Raji (cell line): ENCODE results near the gene CHMP4B.

ENCODE experiments used
- POLR2A ChIP-seq: IDR thresholded peaks from 2 replicates; pipeline ENCODE4 v1.6.1; 2011; ENCODE audit warnings: low read depth, low read length, control low read depth; ENCODE audit not compliant: insufficient read depth

The CHMP4B gene

DNA sequence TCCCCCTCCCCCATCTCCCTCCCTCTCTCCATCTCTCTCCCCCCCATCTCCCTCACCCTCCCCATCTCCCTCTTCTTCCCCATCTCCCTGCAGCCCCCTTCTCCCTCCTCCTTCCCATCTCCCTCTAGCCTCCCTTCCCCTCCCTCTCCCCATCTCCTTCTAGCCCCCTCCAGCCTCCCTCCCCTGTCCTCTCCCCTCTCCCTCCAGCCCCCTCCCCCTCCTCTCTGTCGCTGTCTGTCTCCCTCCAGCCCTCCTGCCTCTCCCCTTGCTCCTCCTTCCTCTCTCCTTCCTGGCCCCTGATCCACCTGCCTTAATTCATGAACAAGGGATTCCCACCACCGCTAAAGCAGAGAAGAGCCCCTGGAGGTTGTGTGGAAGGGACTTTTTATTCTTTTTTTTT, 26.9 kb upstream of the CHMP4B start:
- TF ChIP-seq POLR2A = no peak

DNA sequence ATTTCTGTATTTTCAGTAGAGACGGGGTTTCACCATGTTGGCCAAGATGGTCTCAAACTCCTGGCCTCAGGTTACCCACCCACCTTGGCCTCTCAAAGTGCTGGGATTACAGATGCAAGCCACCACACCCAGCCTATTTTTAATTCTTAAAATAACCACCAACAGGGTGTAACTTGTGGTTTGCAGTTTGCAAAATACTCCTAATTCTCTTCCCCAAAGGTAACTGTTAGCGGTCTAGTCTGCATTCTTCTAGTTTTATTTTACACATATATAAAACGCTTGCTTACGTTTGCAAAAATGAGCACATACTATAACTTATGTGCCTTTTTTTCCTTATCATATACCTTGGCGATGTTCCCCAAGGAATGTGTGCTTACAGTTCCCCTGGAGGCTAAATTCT, 25.6 kb upstream of the CHMP4B start:
- no peak for TF ChIP-seq POLR2A

DNA sequence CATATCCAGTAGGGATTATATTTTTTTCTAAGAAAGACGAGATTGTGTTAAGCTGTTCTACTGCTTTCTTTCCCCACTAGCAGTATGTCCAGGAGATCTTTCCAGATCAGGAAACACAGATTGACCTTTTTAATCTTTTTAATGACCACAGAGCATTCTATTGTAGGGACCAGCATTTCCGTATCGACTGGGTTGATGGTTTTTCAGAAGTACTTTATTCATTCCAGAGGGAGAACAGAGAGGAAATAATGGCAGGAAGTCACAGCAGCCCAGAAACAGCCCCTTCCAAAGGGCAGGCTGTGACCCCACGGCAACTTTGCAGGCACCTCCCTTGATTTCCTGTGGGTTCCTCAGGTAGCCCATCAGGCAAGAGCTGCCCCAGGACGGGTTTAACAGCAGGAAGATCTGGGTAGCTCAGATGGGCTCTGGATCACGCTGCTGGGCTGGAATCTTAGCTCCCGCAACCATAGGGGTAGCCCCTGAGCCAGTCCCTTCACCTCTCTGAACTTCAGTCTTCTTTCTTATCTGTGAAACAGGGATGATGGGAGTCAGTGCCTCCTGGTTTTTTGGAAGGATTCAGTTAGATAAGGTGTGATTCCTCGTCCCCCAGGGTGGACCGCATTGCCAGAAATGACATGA, 23.8 kb upstream of the CHMP4B start:
- TF ChIP-seq POLR2A = no peak

DNA sequence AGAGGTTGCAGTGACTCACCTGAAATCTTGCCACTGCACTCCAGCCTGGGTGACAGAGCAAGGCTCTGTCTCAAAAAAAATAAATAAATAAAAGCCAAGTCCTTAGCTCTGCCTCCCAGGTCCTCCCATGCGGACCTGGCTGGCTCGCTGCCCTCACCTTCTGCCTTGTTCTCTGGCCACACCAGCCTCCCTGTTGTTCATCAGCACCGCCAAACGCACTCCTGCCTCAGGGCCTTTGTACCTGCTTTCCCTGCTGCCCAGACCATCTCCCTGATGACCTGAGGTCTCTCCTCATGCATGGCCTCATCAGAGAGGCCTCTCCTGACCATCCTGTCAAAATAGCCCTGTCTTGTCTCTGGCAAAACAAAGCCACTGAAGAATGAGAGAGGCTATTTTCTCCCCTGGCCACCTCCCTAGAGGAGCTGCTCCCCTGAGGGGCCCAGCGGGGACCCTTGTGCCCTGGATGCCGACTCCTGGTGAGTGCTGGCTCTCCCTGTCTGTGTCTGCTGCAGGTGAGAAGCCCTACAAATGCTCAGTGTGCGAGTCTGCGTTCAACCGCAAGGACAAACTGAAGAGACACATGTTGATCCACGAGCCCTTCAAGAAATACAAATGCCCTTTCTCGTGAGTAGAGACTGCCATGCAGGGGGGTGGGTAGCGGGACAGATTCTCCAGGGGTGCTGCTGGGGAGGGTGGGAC, 22.6 kb upstream of the CHMP4B start:
- TF ChIP-seq POLR2A = no peak

GRCh38 chr20:33789109-33789857, 21.9 kb upstream of the CHMP4B start:
- TF ChIP-seq POLR2A = no peak

GRCh38 chr20:33789858-33790182, 21.3 kb upstream of the CHMP4B start:
- no peak for TF ChIP-seq POLR2A

- TF ChIP-seq POLR2A = no peak
Observed at GRCh38 chr20:33790566-33790965, 20.6 kb upstream of the CHMP4B start.

DNA sequence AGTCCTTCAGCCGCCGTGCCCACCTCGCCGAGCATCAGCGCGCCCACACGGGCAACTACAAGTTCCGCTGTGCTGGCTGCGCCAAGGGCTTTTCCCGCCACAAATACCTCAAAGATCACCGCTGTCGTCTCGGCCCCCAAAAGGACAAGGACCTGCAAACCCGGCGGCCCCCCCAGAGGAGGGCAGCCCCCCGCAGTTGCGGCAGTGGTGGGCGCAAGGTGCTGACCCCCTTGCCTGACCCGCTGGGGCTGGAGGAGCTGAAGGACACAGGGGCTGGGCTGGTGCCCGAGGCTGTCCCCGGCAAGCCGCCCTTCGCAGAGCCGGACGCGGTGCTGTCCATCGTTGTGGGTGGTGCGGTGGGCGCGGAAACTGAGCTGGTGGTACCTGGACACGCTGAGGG, 20.1 kb upstream of the CHMP4B start:
- TF ChIP-seq POLR2A = no peak

DNA sequence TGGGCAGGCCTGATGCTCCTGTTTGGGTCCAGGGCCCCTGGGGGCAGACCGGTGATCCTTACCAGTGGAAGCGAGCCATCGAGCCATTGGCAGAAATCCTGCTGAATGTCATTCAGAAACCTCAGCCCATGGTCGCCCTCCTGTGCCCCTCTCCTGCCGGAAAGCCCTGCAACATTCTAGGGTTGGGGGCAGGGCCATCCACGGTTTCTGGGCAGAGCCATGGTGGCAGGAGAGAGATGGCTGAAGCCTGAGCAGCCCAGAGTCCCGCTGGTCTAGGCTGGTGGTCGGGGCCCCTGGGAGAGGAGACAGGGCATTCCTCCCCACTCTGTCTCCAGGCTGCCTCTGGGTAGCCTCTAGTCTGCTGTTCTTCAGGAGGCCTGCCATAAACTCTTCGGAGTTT, 19.6 kb upstream of the CHMP4B start:
- TF ChIP-seq POLR2A = no peak

- TF ChIP-seq POLR2A = no peak
Observed at GRCh38 chr20:33791959-33792597, 19.1 kb upstream of the CHMP4B start.

- no peak for TF ChIP-seq POLR2A
Observed at GRCh38 chr20:33793011-33793931, 17.9 kb upstream of the CHMP4B start.

DNA sequence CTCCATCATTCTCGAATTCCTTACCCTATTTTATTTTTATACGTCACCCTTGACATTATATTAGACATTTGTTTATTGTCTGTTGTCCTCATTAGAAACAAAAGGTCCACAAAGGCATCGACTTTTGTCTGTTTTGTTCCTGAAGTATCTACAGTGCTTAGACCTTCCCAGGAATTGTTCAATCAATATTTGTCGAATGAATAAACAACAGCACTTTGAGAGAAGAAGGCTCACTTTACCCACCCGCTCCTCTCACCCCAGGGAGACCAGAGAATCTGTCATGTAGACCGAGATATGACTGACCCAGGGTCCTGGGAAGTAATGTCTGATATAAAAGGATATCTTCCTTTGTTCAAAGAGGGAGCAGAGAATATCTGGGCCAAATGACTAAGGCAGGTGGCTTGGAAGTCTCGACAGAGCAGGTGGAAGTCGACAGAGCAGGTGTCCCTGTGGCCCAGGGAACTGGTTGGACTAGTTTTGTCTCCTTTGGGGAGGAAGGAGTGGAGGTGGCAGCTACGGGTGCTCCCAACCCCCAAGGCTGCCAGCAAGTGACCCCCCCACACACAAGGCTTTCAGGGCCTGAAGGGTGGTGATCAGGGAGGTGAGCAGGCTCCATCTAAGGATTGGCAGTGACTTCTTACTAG, 14.8 kb upstream of the CHMP4B start:
- TF ChIP-seq POLR2A = no peak

DNA sequence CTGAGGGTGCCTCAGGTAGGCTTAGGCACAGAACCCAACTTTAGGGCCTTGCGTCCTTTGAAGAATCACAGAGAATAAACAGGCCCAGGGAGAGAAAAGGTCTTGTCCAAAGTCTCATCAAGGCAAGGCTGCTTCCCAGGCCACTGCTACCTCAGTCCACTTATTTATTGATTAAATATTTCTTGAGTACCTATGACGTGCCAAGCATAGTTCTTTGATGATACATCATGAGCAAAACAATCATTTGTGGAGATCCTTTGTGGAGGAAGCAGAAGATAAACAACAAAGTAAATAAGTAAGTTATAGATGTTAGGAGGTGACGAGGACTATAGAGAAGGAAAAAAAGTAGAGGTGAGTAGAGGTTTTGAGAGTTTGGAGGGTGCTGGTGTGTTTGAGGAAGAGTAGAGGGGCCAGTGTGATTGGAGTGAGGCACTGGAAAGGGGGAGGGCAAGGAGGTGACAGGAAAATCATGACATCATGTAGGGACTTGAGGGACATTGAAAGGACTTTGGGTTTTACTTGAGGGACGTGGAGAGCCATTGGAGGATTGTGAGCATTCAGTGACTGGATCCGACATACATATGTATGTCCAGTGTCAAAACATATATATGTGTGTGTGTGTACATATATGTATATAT, 14.1 kb upstream of the CHMP4B start:
- TF ChIP-seq POLR2A = no peak

DNA sequence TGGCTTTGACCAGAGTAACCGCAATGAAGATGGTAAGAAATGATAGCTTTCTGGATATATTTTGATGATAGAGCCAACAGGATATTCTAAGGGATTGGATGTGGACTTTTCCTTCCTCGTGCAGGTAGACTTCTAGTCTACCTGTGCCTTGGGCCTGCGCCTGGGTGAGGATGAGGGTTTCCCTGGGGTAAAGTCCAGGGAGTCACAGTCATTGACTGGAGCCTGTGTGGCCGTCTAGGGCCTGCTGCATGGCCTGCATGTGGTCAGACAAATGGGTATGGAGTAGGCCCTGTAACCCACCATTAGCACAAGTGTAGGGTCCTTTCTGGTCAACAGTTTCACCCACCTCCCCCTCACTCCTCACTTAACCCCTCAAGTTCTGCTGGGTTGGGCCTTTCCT, 12.7 kb upstream of the CHMP4B start:
- no peak for TF ChIP-seq POLR2A
